Heart right ventricle (tissue), 16 donors: ENCODE data around the gene OSBPL3. TPM values are rescaled to one million over a fixed set of nuclear protein-coding genes. Genes with fewer than 3 reads are reported as not detected.

ENCODE experiments used
- ATAC-seq, 8 donors: fragments of 200-7000 bp; cut with Tn5 transposase; one replicate each; pipeline ENCODE4 v1.9.1; 2020; ENCODE audit warnings: mild to moderate bottlenecking in 8 of 8, moderate library complexity in 8 of 8, moderate number of reproducible peaks in 1 of 8
- DNase-seq, 2 donors: peaks; one replicate each; pipeline ENCODE4 v3.0.0-alpha.2; 2020
- H3K27ac ChIP-seq, 10 donors: fragments of 200-600 bp; sonication (generic) in 2 of 10; one replicate each; pipeline versions ENCODE4 v1.5.0 to v1.8.0; 2020 to 2022; ENCODE audit warnings: mild to moderate bottlenecking in 3 of 10
- H3K27me3 ChIP-seq, 7 donors: fragments of 200-600 bp; one replicate each; pipeline ENCODE4 v1.8.0; 2021 to 2022; ENCODE audit warnings: mild to moderate bottlenecking in 2 of 7
- H3K36me3 ChIP-seq, 9 donors: fragments of 200-600 bp; sonication (generic) in 1 of 9; one replicate each; pipeline versions ENCODE4 v1.5.0 to v1.8.0; 2020 to 2022; ENCODE audit warnings: mild to moderate bottlenecking in 2 of 9
- H3K4me1 ChIP-seq, 9 donors: fragments of 200-600 bp; sonication (generic) in 1 of 9; one replicate each; pipeline versions ENCODE4 v1.5.0 to v1.8.0; 2020 to 2022; ENCODE audit warnings: mild to moderate bottlenecking in 4 of 9
- H3K4me3 ChIP-seq, 10 donors: fragments of 200-600 bp; sonication (generic) in 2 of 10; one replicate each; pipeline versions ENCODE4 v1.5.0 to v1.8.0; 2020 to 2022; ENCODE audit warnings: mild to moderate bottlenecking in 7 of 10, moderate library complexity in 2 of 10
- H3K9me3 ChIP-seq, 11 donors: fragments of 200-600 bp in 10 of 11; sonication (generic) in 2 of 11; one replicate each; pipeline versions ENCODE4 v1.5.0 to v1.8.0; 2013 to 2022; ENCODE audit warnings: mild to moderate bottlenecking in 2 of 11, control low read depth in 1 of 11, moderate library complexity in 1 of 11
- WGBS, 2 donors: extraction: QIAGEN DNeasy Blood & Tissue Kit; methylation state at CpG; one replicate each; pipeline ENCODE4 v1.1.7; 2013; ENCODE audit warnings: inconsistent platforms in 1 of 2; 5-methylcytosine and 5-hydroxymethylcytosine counted together
- intact Hi-C, 10 donors: fragments of 100-400 bp; cut with DNase I; formaldehyde crosslinking; loops; one replicate each; pipeline versions ENCODE4 v1.11.1 to v1.14.2; 2022
- polyA plus RNA-seq, 2 donors: library from polyadenylated mRNA; stranded (reverse); fragments of 200-250 nt; gene quantifications; one replicate each; pipeline ENCODE4 v1.2.3, GENCODE V29; 2013
- total RNA-seq, 10 donors: library from RNA; stranded (reverse); fragmentation: NEBNext Ultra II Directional in 3 of 10; extraction: Animal tissue kit (Norgen Biotek cat#: 25700) in 3 of 10; gene quantifications; one replicate each; pipeline versions ENCODE4 v1.2.1 to v1.2.4, GENCODE V29; 2021 to 2023
- TF ChIP-seq, protein P1 (sequence below), 9 donors: fragments of 200-600 bp; sonication (generic) in 2 of 9; IDR thresholded peaks; one replicate each; pipeline versions ENCODE4 v1.5.0 to v1.8.0; 2021 to 2022; ENCODE audit warnings: antibody characterized with exemption in 9 of 9, mild to moderate bottlenecking in 5 of 9, moderate library complexity in 1 of 9
- donor health status: Arrhythmogenic right ventricular cardiomyopathy.
- donor health status: ischemic (EF 13 %, LVEDD 7.1; RV severe dilation, severe dysfunction).
- donor health status: healthy with polysubstance abuse.
- donor health status: DM: no; HTN: yes; CAD: no.
- donor health status: DM: no; HTN: no; CAD: no.
- donor health status: ischemic (EF 25% LVEDD 6.9; RV normal size, moderate dysfunction).
- donor health status: ischemic (EF 25% LVEDD 5.7; RV mildly dilated, moderate dysfunction).
- donor health status: healthy.
- donor health status: DM: yes; HTN: yes; CAD: no.
- donor health status: Ischemic cardiomyopathy.
- donor health status: ischemic (EF 35%, LVEDD 5.7; RV mildly dilated, moderate dysfunction).
- donor health status: nonischemic (EF 11% LVEDD 7.7; RV severe dilation, severe dysfunction).
- donor health status: DM: yes; HTN: yes; CAD: no.
- donor health status: PGD.
- donor health status: ischemic (EF 29% LVEDD 5.4; RV normal size, mild dysfunction).
- donor health status: nonischemic (EF 23%, LVEDD 6.1; RV moderate dilation, normal function).

Gene OSBPL3
- total and polyA plus RNA-seq, 12 donors, result 1.2 to 10.6 (median 3.5) TPM

- 68 to 78% methylated on average over 5 of the region's 5 CpGs for WGBS, 2 donors
- Histone ChIP-seq H3K27me3 (no peaks in the 10 kb centered on the region), H3K4me1 (peaks cover 0 to 27% (median 18%) of the 10 kb centered on the region in 9 donors), H3K9me3 (no peaks in the 10 kb centered on the region), H3K36me3 (no peaks in the 10 kb centered on the region), H3K4me3 (no peak overlapping the region), H3K27ac (no peak overlapping the region)
- TF ChIP-seq, protein P1, sequence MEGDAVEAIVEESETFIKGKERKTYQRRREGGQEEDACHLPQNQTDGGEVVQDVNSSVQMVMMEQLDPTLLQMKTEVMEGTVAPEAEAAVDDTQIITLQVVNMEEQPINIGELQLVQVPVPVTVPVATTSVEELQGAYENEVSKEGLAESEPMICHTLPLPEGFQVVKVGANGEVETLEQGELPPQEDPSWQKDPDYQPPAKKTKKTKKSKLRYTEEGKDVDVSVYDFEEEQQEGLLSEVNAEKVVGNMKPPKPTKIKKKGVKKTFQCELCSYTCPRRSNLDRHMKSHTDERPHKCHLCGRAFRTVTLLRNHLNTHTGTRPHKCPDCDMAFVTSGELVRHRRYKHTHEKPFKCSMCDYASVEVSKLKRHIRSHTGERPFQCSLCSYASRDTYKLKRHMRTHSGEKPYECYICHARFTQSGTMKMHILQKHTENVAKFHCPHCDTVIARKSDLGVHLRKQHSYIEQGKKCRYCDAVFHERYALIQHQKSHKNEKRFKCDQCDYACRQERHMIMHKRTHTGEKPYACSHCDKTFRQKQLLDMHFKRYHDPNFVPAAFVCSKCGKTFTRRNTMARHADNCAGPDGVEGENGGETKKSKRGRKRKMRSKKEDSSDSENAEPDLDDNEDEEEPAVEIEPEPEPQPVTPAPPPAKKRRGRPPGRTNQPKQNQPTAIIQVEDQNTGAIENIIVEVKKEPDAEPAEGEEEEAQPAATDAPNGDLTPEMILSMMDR (IDR thresholded peaks at IDR 0.05), result no peak
- intact Hi-C loops, result no loop called here
- no peak for ATAC-seq
- no peak for DNase-seq
Observed at GRCh38 chr7:24926623-24927524, 53.1 kb downstream of the OSBPL3 start.

GRCh38 chr7:24924375-24924774, 55.6 kb downstream of the OSBPL3 start:
- Histone ChIP-seq H3K36me3 (no peaks in the 10 kb centered on the region), H3K4me1 (peaks cover 0 to 38% (median 25%) of the 10 kb centered on the region in 9 donors), H3K27me3 (no peaks in the 10 kb centered on the region), H3K27ac (peak overlapping the region in 4 of 10 donors; percentile 1 to 51 (median 20)), H3K4me3 (no peak overlapping the region), H3K9me3 (no peaks in the 10 kb centered on the region)
- 66 to 73% methylated on average over 7 of the region's 7 CpGs for WGBS, 2 donors
- TF ChIP-seq, protein P1 (IDR thresholded peaks at IDR 0.05), result no peak
- DNase-seq (no peak), ATAC-seq (peak in 7 of 8 donors; percentile 50 to 90 (median 81))
- intact Hi-C loops, result no loop called here

DNA sequence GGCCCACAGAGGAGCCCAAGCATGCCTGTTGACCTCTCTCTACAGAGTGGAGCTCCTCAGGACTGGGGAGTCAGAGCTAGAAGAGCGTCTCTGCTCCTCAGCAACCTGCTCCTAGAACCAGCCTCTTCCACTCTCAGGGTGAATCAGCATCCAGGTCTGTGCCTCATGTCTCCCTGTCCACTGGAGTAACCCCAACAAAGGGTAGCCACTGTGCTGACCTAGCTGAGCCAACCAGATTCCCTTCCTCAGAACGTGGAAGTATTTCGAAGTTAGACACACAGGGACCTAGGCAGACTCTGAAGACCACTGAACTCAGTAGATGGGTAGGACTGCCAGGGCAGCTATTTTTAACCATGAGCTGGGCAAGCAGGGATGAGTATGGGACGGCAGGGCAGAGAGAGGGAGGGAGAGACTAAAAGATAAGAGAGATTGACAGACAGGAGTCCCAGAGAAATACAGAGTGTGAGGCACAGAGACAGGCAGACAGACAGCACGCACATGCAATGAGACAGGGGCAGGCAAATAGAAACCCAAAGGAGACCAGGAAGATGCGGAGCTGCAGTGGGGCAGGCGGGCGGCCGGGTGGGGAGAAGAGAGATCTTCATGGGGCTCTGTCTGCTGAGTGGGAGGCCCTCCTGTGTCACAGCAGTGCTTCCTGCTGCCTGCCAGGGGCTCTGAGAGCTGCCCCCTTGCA, 56.7 kb downstream of the OSBPL3 start:
- intact Hi-C loops, result no loop called here
- 72 to 75% methylated on average over 9 of the region's 9 CpGs for WGBS, 2 donors
- Histone ChIP-seq H3K36me3 (no peaks in the 10 kb centered on the region), H3K27me3 (no peaks in the 10 kb centered on the region), H3K4me1 (peaks cover 0 to 38% (median 25%) of the 10 kb centered on the region in 9 donors), H3K4me3 (no peak overlapping the region), H3K9me3 (no peaks in the 10 kb centered on the region), H3K27ac (peak overlapping the region in 3 of 10 donors; percentile 27 to 40 (median 37))
- TF ChIP-seq, protein P1 (IDR thresholded peaks at IDR 0.05), result no peak
- ATAC-seq, result peak; percentile 46 to 79 (median 68)
- no peak for DNase-seq

- no peak overlapping the region for H3K4me3 ChIP-seq
- no peaks in the 10 kb centered on the region for H3K36me3 ChIP-seq
- WGBS, 2 donors, result 59 to 64% methylated on average over 5 of the region's 5 CpGs
Observed at GRCh38 chr7:24922099-24922773, 57.7 kb downstream of the OSBPL3 start.

More at GRCh38 chr7:24922099-24922773, 57.7 kb downstream of the OSBPL3 start:
- Histone ChIP-seq H3K4me1 (peaks cover 0 to 38% (median 25%) of the 10 kb centered on the region in 9 donors), H3K27me3 (no peaks in the 10 kb centered on the region), H3K9me3 (no peaks in the 10 kb centered on the region), H3K27ac (peak overlapping the region in 6 of 10 donors; percentile 13 to 53 (median 26))
- intact Hi-C loops, result no loop called here
- ATAC-seq (peak in 3 of 8 donors; percentile 45 to 55 (median 54)), DNase-seq (no peak)
- TF ChIP-seq, protein P1 (IDR thresholded peaks at IDR 0.05), result no peak
